Vagina (tissue), 2 donors: ENCODE data around the gene RAB18. TPM values are rescaled to one million over a fixed set of nuclear protein-coding genes. Genes with fewer than 3 reads are reported as not detected.

Experiments
- DNase-seq, 2 donors: peaks; one replicate each; pipeline ENCODE4 v3.0.0-alpha.2; 2017; ENCODE audit errors: extremely low spot score in 2 of 2
- H3K27ac ChIP-seq: fragments of 200-600 bp; sonication (generic); one replicate; pipeline ENCODE4 v1.5.1; 2019
- H3K27me3 ChIP-seq: fragments of 200-600 bp; sonication (generic); one replicate; pipeline ENCODE4 v1.5.1; 2019
- H3K36me3 ChIP-seq, 2 donors: fragments of 200-600 bp; sonication (generic); one replicate each; pipeline ENCODE4 v1.5.1; 2017 to 2019
- H3K4me1 ChIP-seq: fragments of 200-600 bp; sonication (generic); one replicate; pipeline ENCODE4 v1.5.1; 2019
- H3K4me3 ChIP-seq, 2 donors: fragments of 200-600 bp; sonication (generic); 1 replicate in 1 of 2; 2 replicates in 1 of 2; pipeline ENCODE4 v1.5.1; 2016 to 2019
- H3K9me3 ChIP-seq: fragments of 200-600 bp; sonication (generic); one replicate; pipeline ENCODE4 v1.5.1; 2019
- CTCF ChIP-seq, 3 experiments: fragments of 450-650 bp in 2 of 3; fragments of 200-600 bp in 1 of 3; sonication (generic) in 1 of 3; IDR thresholded peaks; one replicate each; pipeline ENCODE4 v1.5.1; 2017 to 2019; ENCODE audit warnings: antibody characterized with exemption in 3 of 3, mild to moderate bottlenecking in 2 of 3, moderate library complexity in 2 of 3
- POLR2A ChIP-seq, 2 donors: fragments of 450-650 bp; IDR thresholded peaks; one replicate each; pipeline ENCODE4 v1.6.1; 2017; ENCODE audit warnings: antibody characterized with exemption in 2 of 2, mild to moderate bottlenecking in 2 of 2, moderate library complexity in 2 of 2
- POLR2AphosphoS5 ChIP-seq, 2 donors: sonication (generic); formaldehyde crosslinking; IDR thresholded peaks; one replicate each; pipeline ENCODE4 v1.9.0; 2017; ENCODE audit warnings: antibody characterized with exemption in 2 of 2, mild to moderate bottlenecking in 2 of 2, low read depth in 1 of 2; ENCODE audit not compliant: insufficient read depth in 1 of 2
- intact Hi-C: fragments of 100-400 bp; cut with DNase I; formaldehyde crosslinking; loops from one replicate; pipeline ENCODE4 v1.15.1; 2023
- total RNA-seq: library from RNA; depleted of rRNA; stranded (reverse); fragments of >200 nt; gene quantifications from one replicate; pipeline ENCODE4 v1.2.3, GENCODE V29; 2016

The RAB18 gene
- total RNA-seq, 1 donor from 2014 or later: 34.9 TPM

DNA sequence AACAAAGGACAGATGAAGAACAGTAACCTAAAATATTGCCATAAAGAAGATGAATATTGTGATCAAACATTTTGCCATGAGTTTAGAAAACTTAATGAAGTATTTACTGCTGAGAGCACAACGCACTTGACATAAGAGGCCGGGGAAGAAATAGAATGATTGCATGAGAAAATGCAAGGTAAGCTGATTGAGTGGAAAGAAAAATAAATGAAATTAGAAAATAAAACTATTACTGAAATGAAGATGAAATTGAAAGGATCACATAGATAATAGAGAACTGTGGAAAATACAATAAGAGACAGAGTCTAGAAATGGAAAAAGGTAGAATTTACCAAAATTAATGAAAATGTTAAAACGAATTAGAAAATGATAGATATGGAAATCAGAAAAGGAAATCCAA lies 10.1 kb downstream of the RAB18 start:
- TF ChIP-seq POLR2AphosphoS5 (IDR thresholded peaks at IDR 0.05; ENCODE audit: insufficient read depth in 1 of 2, low read depth in 1 of 2) (no peak), POLR2A (IDR thresholded peaks at IDR 0.05) (no peak), CTCF (IDR thresholded peaks at IDR 0.05) (no peak)
- H3K4me1 ChIP-seq: peaks cover 43% of the 10 kb centered on the region
- H3K27me3 ChIP-seq: no peaks in the 10 kb centered on the region
- intact Hi-C loops: no loop called here
- H3K9me3 ChIP-seq: no peaks in the 10 kb centered on the region
- no peak overlapping the region for H3K4me3 ChIP-seq
- no peak overlapping the region for H3K27ac ChIP-seq
- DNase-seq: no peak
- peaks cover 0 to 21% of the 10 kb centered on the region in 2 donors for H3K36me3 ChIP-seq

DNA sequence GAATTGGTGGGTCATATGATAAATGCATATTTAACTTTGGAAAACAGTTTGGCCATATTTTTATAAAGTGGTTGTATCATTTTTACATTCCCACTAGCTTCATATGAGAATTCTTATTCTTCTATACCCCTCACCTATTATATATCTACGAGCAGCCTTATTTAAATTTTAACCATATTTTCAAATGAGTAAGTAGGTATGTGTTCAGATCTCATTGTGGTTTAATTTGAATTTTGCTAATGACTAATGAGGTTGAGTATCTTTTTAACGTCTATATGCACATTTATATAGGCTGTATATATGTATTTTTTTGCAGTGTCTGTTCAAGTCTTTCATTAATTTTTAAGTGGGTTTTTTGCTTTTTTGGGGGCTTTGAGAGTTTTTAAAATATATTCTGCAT lies 14.2 kb downstream of the RAB18 start:
- DNase-seq: no peak
- H3K36me3 ChIP-seq: peaks cover 0 to 3% of the 10 kb centered on the region in 2 donors
- no peak overlapping the region for H3K4me3 ChIP-seq
- H3K4me1 ChIP-seq: peaks cover 28% of the 10 kb centered on the region
- no peak overlapping the region for H3K27ac ChIP-seq
- TF ChIP-seq POLR2A (IDR thresholded peaks at IDR 0.05) (no peak), CTCF (IDR thresholded peaks at IDR 0.05) (no peak), POLR2AphosphoS5 (IDR thresholded peaks at IDR 0.05; ENCODE audit: insufficient read depth in 1 of 2, low read depth in 1 of 2) (no peak)
- no peaks in the 10 kb centered on the region for H3K9me3 ChIP-seq
- intact Hi-C loops: no loop called here
- no peaks in the 10 kb centered on the region for H3K27me3 ChIP-seq

GRCh38 chr10:27525819-27526218 lies 21.7 kb downstream of the RAB18 start:
- TF ChIP-seq POLR2AphosphoS5 (IDR thresholded peaks at IDR 0.05; ENCODE audit: insufficient read depth in 1 of 2, low read depth in 1 of 2) (peak in 1 of 2 donors; percentile 18), POLR2A (IDR thresholded peaks at IDR 0.05) (no peak), CTCF (IDR thresholded peaks at IDR 0.05) (no peak)
- no peaks in the 10 kb centered on the region for H3K9me3 ChIP-seq
- intact Hi-C loops: no loop called here
- H3K36me3 ChIP-seq: no peaks in the 10 kb centered on the region
- H3K27me3 ChIP-seq: no peaks in the 10 kb centered on the region
- H3K27ac ChIP-seq: no peak overlapping the region
- H3K4me3 ChIP-seq: no peak overlapping the region
- DNase-seq: no peak
- peaks cover 54% of the 10 kb centered on the region for H3K4me1 ChIP-seq

- H3K27me3 ChIP-seq: no peaks in the 10 kb centered on the region
- no peak overlapping the region for H3K27ac ChIP-seq
- no peaks in the 10 kb centered on the region for H3K36me3 ChIP-seq
- intact Hi-C loops: no loop called here
- no peaks in the 10 kb centered on the region for H3K9me3 ChIP-seq
- no peak for DNase-seq
- H3K4me3 ChIP-seq: no peak overlapping the region
- H3K4me1 ChIP-seq: peaks cover 54% of the 10 kb centered on the region
- no peak for TF ChIP-seq CTCF (IDR thresholded peaks at IDR 0.05)
- TF ChIP-seq POLR2A (IDR thresholded peaks at IDR 0.05): no peak
- no peak for TF ChIP-seq POLR2AphosphoS5 (IDR thresholded peaks at IDR 0.05; ENCODE audit: insufficient read depth in 1 of 2, low read depth in 1 of 2)
These were observed 22.1 kb downstream of the RAB18 start for GRCh38 chr10:27526242-27526641.

DNA sequence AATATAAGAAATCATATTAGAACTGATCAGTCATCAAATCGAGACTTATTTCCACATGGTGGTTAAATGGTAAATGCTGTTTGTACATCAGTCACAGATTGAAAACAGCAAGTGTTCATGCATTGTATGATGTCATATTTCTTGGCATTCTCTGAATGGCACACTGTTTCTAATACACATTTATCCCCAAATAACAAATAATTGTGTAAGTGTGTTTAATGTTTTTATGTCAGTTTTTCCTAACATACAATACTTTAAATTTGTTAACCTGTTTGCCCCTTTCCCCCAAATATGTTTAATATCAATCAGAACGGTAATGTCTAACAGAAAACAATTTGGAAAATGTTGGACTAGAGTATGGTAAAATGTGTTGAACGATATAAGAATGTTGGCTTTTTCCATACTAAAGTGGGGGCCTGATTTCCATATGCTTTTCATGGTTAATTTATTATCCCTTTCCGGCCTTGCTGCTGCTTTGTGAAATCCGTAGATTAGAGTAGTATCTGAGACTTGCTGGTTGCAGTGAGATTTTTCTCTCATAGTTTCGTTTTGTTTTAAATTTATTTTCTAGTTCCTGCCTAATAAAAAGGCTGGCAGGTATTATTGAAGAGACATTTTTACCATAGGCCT lies 23.7 kb downstream of the RAB18 start:
- H3K4me1 ChIP-seq: peaks cover 54% of the 10 kb centered on the region
- no peaks in the 10 kb centered on the region for H3K36me3 ChIP-seq
- DNase-seq: no peak
- H3K9me3 ChIP-seq: no peaks in the 10 kb centered on the region
- H3K4me3 ChIP-seq: no peak overlapping the region
- H3K27ac ChIP-seq: no peak overlapping the region
- no peak for TF ChIP-seq POLR2A (IDR thresholded peaks at IDR 0.05)
- no peak for TF ChIP-seq CTCF (IDR thresholded peaks at IDR 0.05)
- no peak for TF ChIP-seq POLR2AphosphoS5 (IDR thresholded peaks at IDR 0.05; ENCODE audit: insufficient read depth in 1 of 2, low read depth in 1 of 2)
- no peaks in the 10 kb centered on the region for H3K27me3 ChIP-seq
- intact Hi-C loops: no loop called here
